GM21717 (cell line): ENCODE results near the gene CCDC12.

Source experiments
- ATAC-seq: cut with Tn5 transposase; IDR thresholded peaks from one replicate; pipeline ENCODE4 v1.9.1; 2021; ENCODE audit warnings: mild to moderate bottlenecking, moderate library complexity; ENCODE audit not compliant: unreplicated experiment

The CCDC12 gene

GRCh38 chr3:46895761-46896160 lies 80.8 kb downstream of the CCDC12 start:
- no peak for ATAC-seq

GRCh38 chr3:46895204-46895660 lies 81.3 kb downstream of the CCDC12 start:
- no peak for ATAC-seq

GRCh38 chr3:46894256-46894655 lies 82.3 kb downstream of the CCDC12 start:
- ATAC-seq, result no peak

GRCh38 chr3:46893763-46894162 lies 82.8 kb downstream of the CCDC12 start:
- ATAC-seq, result no peak

DNA sequence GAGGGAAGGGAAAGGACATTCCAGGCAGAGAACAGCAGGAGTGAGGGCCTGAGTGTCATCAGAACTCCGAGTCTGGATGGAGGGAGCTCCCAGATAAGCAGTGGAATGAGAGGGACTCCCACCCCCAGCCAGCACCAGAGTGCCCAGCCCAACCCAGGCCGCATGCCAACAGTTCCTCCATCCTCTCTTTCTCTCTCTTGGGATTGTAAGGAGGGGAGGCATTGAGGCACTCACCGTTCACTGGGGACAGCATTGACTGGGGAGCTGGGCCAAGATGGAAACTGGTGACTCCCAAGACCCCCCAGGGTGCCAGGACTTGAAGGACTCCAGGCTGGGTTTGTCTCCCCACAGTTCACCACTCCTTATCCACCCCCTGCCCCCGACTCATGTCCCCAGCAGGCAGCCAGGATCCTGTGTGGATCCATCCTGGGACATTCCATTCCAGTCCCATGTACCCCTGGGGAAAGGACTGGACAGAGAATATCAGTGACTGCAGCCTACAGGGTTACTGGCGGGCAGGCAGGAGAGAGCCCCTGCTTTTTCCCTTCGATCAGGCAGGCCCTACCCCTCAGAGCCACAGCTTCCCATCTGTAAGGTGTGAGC lies 83.3 kb downstream of the CCDC12 start:
- ATAC-seq, result no peak

GRCh38 chr3:46892285-46893145 lies 84.0 kb downstream of the CCDC12 start:
- ATAC-seq, result no peak

- no peak for ATAC-seq
These were observed 85.4 kb downstream of the CCDC12 start for GRCh38 chr3:46891132-46891531.

GRCh38 chr3:46890132-46890531 lies 86.4 kb downstream of the CCDC12 start:
- ATAC-seq, result no peak

GRCh38 chr3:46889381-46890110 lies 87.0 kb downstream of the CCDC12 start:
- no peak for ATAC-seq

DNA sequence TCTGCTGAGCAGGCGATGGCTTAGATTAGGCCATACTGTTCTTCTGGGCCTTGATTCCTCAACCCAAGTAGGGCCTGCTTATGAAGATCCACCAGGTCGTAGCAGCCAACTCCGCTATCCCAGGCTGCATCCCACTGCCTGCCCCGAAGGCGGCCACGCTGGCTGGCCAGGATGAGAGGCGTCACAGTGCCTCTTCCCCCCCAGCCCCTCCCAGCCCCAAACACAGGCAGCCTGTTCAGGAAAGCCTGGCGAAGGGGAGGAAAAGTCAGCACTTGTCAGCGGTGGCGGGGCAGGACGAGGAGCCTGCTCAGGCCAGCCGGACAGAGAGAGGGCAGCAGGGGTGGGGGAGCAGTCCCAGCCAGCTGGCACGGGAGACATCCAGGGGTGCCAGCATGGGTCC lies 87.8 kb downstream of the CCDC12 start:
- no peak for ATAC-seq

DNA sequence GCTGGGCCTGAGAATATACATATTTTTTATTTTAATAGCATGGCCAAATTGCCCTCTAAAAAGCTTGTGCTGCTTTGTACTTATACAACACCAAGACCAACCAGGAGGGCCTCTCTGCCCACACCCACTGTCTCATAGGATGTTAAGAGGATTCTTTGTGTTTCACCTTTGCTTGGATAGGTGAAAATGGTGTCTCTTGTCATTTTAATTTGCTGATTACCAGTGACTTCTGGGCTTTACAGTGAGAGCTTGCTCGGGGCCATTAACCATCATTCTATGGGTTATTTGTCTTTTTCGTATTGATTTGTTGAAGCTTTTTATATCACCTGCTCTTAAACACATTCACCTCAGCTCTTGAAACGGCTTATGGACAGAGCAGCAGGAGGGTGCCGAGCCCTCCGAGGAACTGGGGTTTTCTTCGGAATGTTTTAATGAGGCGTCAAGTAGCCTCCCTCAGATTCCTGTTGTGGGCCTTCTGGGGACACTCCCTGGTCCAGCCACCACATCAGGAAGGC lies 88.5 kb downstream of the CCDC12 start:
- ATAC-seq, result no peak

GRCh38 chr3:46885612-46886011 lies 90.9 kb downstream of the CCDC12 start:
- ATAC-seq, result no peak

DNA sequence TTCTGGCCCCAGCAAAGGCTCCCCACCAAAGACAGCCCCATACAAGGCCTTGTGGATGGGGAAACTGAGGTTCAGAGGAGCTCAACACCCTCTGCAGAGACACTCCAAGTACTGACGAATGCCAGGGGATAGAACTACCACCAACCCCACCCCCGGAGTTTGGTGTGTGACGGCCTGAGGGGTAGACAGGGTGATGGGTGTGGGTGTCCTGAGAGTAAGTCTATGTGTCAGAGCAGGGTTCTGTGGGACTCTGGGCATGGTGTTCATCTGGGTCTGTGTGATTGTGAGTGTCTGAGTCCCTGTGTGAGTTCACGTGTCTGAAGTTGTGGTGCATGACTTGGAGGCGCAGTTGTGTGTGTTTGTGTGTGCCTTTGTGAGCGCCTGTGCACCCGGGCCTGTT lies 91.6 kb downstream of the CCDC12 start:
- no peak for ATAC-seq

DNA sequence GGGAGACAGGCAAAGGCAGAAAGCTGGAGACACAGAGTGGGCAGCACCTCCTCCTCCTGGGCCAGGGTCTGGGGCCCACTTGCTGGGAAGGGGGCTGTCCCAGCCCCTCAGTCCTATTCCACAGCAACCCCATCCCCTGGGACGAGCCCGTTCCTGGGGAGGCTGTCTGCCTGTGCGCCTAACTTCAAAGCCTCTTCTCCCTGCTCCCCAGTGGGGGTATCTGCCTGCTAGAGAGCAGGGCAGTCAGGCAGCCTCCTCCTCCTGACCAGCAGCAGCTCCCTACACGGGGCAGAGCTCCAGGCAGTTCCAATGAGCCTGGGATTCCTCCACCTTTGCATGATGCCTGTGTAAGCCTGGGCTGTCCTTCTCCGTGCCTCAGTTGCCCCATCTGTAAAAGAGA lies 92.1 kb downstream of the CCDC12 start:
- no peak for ATAC-seq

GRCh38 chr3:46883830-46884185 lies 92.7 kb downstream of the CCDC12 start:
- no peak for ATAC-seq

- ATAC-seq, result no peak
These were observed 93.3 kb downstream of the CCDC12 start for GRCh38 chr3:46883054-46883829.

DNA sequence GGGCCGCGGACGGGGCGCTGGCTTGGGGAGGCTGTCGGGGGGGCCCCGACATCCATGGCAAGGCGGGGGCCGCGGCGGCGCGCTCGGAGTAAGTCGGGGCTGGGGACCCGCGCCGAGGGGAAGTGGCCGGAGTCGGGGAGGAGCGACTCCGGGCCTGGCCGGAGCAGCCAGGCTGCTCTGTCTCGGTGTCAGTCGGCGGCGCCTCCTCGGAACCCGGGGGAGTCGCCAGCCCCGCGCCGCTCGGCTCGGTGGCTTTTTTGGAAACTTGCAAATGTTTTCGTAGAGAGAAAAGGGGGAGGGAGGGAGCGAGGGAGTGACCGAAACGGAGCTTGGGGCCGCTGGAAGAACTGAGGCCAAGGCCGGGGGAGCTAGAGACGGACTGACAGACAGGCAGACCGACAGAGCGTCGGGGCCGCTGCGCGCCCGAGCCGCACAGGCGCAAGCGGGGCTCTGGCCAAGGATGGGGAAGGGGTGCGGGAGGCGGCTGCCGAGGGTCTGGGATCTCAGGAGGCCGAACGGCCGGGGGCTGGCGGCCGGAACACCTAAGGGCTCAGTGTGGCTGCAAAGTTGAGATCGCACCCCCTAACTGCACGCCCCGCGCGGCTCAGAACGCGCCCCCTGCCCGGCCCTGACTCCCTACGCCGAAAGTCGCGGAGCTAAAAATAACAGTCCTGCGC lies 94.0 kb downstream of the CCDC12 start:
- no peak for ATAC-seq

DNA sequence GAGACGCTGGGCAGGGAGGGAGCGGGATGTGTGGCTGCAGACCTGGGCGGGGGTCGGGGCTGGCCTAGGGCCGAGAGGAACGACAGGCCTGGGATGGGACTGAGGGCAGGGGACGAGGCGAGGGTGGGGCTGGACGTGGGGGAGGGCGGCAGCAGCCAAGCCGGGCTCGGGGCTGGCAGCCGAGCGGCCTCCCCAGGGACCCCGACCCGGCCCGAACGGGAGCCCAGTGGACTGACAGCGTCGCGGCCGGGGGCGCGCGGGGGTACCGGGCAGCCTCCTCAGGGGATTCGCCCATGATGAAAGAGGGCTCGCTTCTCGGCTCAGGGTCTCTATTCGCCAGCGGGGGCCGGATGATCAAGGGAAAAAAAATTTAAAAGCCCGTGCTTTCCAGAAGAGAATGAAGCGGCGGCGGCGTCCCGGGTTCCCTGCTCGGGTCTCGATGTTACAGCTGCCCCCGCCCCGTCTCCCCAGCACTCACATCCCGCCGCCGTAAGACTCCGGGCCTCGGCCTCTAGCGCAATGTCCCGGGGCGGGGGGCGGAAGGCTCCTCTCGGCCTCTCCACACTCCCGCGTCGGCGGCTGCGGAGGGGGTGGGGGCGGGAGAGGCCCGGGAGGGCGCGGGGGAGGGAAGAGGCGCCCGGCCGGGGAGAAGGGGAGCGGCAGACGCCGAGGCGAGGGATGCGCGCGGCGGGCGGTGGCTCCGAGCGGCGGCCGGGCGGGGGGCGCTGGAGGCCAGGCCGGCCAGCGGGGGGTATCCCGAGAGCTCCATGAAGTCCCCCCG lies 94.8 kb downstream of the CCDC12 start:
- ATAC-seq, result no peak

DNA sequence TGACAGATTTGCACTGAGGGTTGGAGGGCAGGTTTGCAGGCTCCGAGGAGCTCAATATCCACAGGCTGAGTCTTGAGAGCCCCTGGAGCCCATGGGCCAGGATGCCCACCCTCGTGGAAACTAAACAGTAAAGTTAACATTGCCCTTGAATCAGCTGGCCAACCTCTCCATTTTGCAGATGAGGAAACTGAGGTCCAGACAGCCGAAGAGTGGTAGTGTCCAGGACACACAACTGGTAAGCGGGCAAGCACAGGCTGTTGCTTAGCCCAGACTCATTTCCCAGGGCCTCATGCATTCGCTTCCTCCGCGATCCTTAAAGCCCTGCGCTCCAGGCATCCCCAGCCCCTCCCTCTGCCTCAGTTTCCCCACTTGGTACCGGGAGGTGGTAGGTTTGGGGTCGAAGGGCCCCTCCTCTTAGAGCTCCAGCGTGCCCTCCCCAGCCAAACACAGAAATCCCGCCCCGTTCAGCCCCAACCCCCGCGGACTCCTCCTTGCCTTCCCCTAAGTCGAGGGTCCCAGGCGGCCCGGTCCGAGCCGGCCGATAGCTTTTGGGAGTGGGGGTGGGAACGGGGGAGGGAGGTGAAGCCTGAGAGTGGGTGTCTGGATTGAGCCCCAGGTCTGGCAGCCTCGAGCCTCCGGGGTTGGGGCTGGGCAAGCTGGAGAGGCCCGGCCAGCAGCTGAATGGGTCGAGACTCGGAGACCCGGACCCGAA lies 95.5 kb downstream of the CCDC12 start:
- ATAC-seq, result no peak
